ENCODE data around the gene MAT2A.
A peak's percentile ranks its signal among the peaks of the same experiment; 100 is the strongest.
"Not testable (repeated sequence)": the region's sequence is repeated elsewhere in the genome, so short reads cannot be mapped to it uniquely, and the experiment has no call there.

The MAT2A gene

DNA sequence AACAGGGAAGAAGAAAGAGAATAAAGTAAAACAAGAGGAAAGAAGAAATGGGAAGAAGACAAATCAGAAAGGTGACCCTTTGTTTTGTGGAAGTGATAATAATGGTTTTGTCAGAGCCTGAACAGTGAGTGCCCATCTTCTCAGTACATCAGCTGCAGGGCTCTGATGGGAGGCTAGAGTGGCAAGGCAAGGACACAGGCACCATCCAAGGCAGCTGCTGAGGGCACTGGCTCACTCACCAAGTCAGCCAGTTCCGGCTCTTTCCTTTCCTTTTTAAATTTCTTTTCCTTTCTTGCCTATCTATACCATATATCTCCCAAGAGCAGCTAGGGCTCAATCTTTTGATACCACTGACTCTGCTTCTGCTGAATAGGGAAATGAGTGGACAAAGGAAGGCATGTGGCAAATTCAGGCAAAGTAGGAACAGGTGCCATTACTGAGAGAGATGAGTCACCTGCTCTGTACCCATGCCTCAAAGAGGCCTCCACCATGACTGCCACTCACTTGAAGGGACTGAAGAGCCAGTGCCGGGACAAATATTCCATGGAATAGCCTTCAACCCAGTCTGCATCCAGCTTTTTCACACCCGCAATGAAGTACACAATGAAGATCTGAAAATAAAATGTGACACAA lies 16.1 kb downstream of the MAT2A start:
- H3K9ac ChIP-seq (ENCODE audit: low read length) = no peak overlapping the region
- no peaks in the 10 kb centered on the region for H3K4me1 ChIP-seq (ENCODE audit: control insufficient read depth, insufficient read depth, low read length)
- no peaks in the 10 kb centered on the region for H3K27me3 ChIP-seq (ENCODE audit: control insufficient read depth, insufficient read depth, low read length)
- H3K4me3 ChIP-seq (ENCODE audit: low read length) = no peak overlapping the region
- H3K36me3 ChIP-seq (ENCODE audit: control insufficient read depth, insufficient read depth, low read length) = peaks cover 24% of the 10 kb centered on the region
- H3K27ac ChIP-seq (ENCODE audit: low read depth, low read length) = no peak overlapping the region

GRCh38 chr2:85557130-85557529 lies 18.2 kb downstream of the MAT2A start:
- Histone ChIP-seq H3K9ac (ENCODE audit: low read length) (no peak overlapping the region), H3K27ac (ENCODE audit: low read depth, low read length) (no peak overlapping the region), H3K27me3 (ENCODE audit: control insufficient read depth, insufficient read depth, low read length) (no peaks in the 10 kb centered on the region), H3K4me1 (ENCODE audit: control insufficient read depth, insufficient read depth, low read length) (peaks cover 3% of the 10 kb centered on the region), H3K36me3 (ENCODE audit: control insufficient read depth, insufficient read depth, low read length) (peaks cover 24% of the 10 kb centered on the region), H3K4me3 (ENCODE audit: low read length) (no peak overlapping the region)

DNA sequence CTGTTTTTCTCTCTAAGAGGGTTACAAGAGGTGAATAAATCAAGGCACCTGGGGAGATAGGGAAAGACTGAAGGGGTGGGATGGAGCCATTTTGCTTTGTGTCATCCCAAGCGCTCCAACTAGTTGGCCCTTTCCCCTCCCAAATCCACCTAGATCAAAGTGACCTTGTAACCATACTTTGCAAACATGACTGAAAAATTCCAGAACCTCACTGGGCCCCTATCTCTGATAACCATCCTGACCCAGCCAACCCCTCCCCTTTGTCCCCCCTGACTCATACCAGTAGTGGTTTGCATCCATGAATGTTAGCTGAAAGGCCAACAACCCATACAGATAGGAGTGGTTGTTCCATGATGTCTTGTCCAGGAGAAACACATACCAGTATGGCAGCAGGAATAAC lies 19.2 kb downstream of the MAT2A start:
- Histone ChIP-seq H3K27me3 (ENCODE audit: control insufficient read depth, insufficient read depth, low read length) (no peaks in the 10 kb centered on the region), H3K9ac (ENCODE audit: low read length) (no peak overlapping the region), H3K4me1 (ENCODE audit: control insufficient read depth, insufficient read depth, low read length) (peaks cover 3% of the 10 kb centered on the region), H3K27ac (ENCODE audit: low read depth, low read length) (no peak overlapping the region), H3K36me3 (ENCODE audit: control insufficient read depth, insufficient read depth, low read length) (peaks cover 16% of the 10 kb centered on the region), H3K4me3 (ENCODE audit: low read length) (no peak overlapping the region)

GRCh38 chr2:85560403-85560726 lies 21.4 kb downstream of the MAT2A start:
- H3K36me3 ChIP-seq (ENCODE audit: control insufficient read depth, insufficient read depth, low read length); H3K9ac ChIP-seq (ENCODE audit: low read length); H3K27ac ChIP-seq (ENCODE audit: low read depth, low read length); H3K27me3 ChIP-seq (ENCODE audit: control insufficient read depth, insufficient read depth, low read length); H3K4me1 ChIP-seq (ENCODE audit: control insufficient read depth, insufficient read depth, low read length): not testable (repeated sequence)
- H3K4me3 ChIP-seq (ENCODE audit: low read length) = peak overlapping the region; percentile 89

- Histone ChIP-seq H3K27ac (ENCODE audit: low read depth, low read length) (peak overlapping the region; percentile 78), H3K9ac (ENCODE audit: low read length) (no peak overlapping the region), H3K36me3 (ENCODE audit: control insufficient read depth, insufficient read depth, low read length) (no peaks in the 10 kb centered on the region), H3K27me3 (ENCODE audit: control insufficient read depth, insufficient read depth, low read length) (no peaks in the 10 kb centered on the region), H3K4me1 (ENCODE audit: control insufficient read depth, insufficient read depth, low read length) (peaks cover 3% of the 10 kb centered on the region), H3K4me3 (ENCODE audit: low read length) (peak overlapping the region; percentile 89)
Measured at GRCh38 chr2:85560812-85561279, 21.9 kb downstream of the MAT2A start.

DNA sequence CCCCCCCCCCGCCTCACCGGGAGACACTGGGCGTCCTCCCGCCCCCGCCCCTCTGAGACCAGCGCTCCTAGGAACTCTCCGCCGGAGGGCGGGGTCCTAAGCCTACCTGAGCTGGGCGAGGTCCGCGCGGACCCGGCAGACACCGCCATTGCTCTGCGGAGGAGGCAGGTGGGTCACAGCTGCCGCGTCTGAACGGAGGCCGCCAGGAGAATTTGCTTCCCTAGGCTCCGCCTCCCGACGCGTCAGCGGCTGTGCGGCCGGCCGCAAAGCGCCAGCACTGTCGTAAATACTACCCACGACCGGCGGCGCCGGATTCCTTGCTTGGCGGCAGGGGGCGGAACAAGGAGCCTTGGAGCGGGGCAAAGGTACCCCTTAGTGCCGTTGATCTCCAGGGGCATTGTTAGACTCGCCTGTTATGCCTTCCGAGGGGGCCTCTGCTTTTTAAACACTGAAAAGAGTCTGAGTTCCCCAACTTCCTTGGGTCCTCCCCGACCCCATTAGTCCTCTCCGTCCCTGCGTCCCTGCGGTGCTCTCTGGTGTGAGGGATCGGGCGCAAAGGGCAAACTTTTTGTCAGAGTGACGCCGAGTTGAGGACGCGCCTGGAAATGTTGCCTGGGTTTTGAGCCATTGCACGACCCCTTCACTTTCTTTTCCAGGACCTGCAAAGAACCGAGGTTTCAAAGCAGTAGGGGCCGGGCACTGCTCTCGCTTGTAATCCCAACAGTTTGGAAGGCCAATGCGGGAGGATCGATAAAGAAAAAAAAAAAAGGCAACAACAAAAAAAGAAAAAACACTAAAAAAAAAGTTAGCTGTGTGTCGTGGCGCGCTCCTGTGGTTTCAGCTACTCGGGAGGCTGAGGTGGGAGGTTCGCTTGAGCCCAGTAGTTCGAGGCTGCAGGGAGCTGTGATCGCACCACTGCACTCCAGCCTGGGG lies 22.6 kb downstream of the MAT2A start, which contains the start of gene GGCX:
Gene GGCX, minus strand, starts transcription at position 214 of the 933 bp plus-strand sequence. Its CDS starts 65 bp downstream, at position 149.
- Histone ChIP-seq H3K27ac (ENCODE audit: low read depth, low read length) (peak within 1 kb of the TSS; percentile 78), H3K36me3 (ENCODE audit: control insufficient read depth, insufficient read depth, low read length) (no peaks in the 10 kb centered on the region), H3K9ac (ENCODE audit: low read length) (peak within 1 kb of the TSS; percentile 81), H3K4me1 (ENCODE audit: control insufficient read depth, insufficient read depth, low read length) (peaks cover 3% of the 10 kb centered on the region), H3K27me3 (ENCODE audit: control insufficient read depth, insufficient read depth, low read length) (no peaks in the 10 kb centered on the region), H3K4me3 (ENCODE audit: low read length) (peak within 1 kb of the TSS; percentile 89)

DNA sequence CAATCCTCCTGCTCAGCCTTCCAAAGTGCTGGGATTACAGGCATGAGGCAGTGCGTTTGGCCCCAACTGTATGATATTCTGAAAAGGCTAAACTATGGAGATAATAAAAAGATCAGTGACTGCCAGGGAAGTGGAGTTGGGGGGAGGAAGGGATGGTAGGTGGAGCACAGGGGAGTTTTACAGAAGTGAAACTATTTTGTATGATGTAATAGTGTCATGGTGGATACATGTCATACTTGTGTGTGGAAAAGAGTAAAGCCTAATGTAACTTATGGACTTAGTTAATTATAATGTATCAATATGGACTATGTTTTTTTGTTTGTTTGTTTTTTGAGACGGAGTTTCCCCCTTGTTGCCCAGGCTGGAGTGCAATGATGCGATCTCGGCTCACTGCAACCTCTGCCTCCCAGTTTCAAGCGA lies 25.2 kb downstream of the MAT2A start:
- H3K9ac ChIP-seq (ENCODE audit: low read length) = no peak overlapping the region
- H3K27ac ChIP-seq (ENCODE audit: low read depth, low read length) = no peak overlapping the region
- H3K27me3 ChIP-seq (ENCODE audit: control insufficient read depth, insufficient read depth, low read length) = no peaks in the 10 kb centered on the region
- no peak overlapping the region for H3K4me3 ChIP-seq (ENCODE audit: low read length)
- no peaks in the 10 kb centered on the region for H3K36me3 ChIP-seq (ENCODE audit: control insufficient read depth, insufficient read depth, low read length)
- H3K4me1 ChIP-seq (ENCODE audit: control insufficient read depth, insufficient read depth, low read length) = peaks cover 3% of the 10 kb centered on the region

DNA sequence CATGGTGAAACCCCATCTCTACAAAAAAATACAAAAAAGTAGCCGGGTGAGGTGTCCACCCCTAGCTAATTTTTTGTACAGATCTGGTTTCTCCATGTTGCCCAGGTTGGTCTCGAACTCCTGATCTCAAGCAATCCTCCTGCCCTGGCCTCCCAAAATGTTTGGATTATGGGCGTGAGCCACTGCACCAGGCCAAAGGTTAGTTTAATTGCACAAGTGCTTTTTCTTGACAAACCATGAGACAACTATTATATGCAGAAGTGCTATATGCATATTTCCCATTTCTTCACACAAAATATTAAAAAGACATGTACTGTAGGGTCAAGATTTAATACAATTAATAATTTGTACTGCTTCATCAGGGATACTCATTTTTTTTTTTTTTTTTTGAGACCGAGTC lies 27.3 kb downstream of the MAT2A start:
- Histone ChIP-seq H3K36me3 (ENCODE audit: control insufficient read depth, insufficient read depth, low read length) (no peaks in the 10 kb centered on the region), H3K4me1 (ENCODE audit: control insufficient read depth, insufficient read depth, low read length) (no peaks in the 10 kb centered on the region), H3K4me3 (ENCODE audit: low read length) (no peak overlapping the region), H3K27ac (ENCODE audit: low read depth, low read length) (no peak overlapping the region), H3K9ac (ENCODE audit: low read length) (no peak overlapping the region), H3K27me3 (ENCODE audit: control insufficient read depth, insufficient read depth, low read length) (no peaks in the 10 kb centered on the region)

DNA sequence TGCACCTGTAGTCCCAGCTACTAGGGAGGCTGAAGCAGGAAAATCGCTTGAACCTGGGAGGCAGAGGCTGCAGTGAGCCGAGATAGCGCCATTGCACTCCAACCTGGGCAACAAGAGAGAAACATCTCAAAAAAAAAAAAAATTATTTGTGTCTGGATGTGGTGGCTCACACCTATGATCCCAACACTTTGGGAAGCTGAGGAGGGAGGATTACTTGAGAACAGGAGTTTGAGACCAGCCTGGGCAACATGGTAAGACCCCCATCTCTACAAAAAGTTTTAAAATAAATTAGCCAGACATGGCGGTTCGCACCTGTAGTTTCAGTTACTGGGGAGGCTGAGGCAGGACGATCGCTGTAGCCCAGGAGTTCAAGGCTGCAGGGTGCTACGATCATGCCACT lies 36.8 kb downstream of the MAT2A start:
- Histone ChIP-seq H3K27me3 (ENCODE audit: control insufficient read depth, insufficient read depth, low read length) (no peaks in the 10 kb centered on the region), H3K36me3 (ENCODE audit: control insufficient read depth, insufficient read depth, low read length) (no peaks in the 10 kb centered on the region), H3K4me3 (ENCODE audit: low read length) (no peak overlapping the region), H3K4me1 (ENCODE audit: control insufficient read depth, insufficient read depth, low read length) (no peaks in the 10 kb centered on the region), H3K9ac (ENCODE audit: low read length) (no peak overlapping the region), H3K27ac (ENCODE audit: low read depth, low read length) (no peak overlapping the region)

GRCh38 chr2:85577063-85577385 lies 38.1 kb downstream of the MAT2A start:
- Histone ChIP-seq H3K27ac (ENCODE audit: low read depth, low read length) (no peak overlapping the region), H3K4me1 (ENCODE audit: control insufficient read depth, insufficient read depth, low read length) (no peaks in the 10 kb centered on the region), H3K36me3 (ENCODE audit: control insufficient read depth, insufficient read depth, low read length) (peaks cover 2% of the 10 kb centered on the region), H3K4me3 (ENCODE audit: low read length) (no peak overlapping the region), H3K9ac (ENCODE audit: low read length) (no peak overlapping the region), H3K27me3 (ENCODE audit: control insufficient read depth, insufficient read depth, low read length) (no peaks in the 10 kb centered on the region)

DNA sequence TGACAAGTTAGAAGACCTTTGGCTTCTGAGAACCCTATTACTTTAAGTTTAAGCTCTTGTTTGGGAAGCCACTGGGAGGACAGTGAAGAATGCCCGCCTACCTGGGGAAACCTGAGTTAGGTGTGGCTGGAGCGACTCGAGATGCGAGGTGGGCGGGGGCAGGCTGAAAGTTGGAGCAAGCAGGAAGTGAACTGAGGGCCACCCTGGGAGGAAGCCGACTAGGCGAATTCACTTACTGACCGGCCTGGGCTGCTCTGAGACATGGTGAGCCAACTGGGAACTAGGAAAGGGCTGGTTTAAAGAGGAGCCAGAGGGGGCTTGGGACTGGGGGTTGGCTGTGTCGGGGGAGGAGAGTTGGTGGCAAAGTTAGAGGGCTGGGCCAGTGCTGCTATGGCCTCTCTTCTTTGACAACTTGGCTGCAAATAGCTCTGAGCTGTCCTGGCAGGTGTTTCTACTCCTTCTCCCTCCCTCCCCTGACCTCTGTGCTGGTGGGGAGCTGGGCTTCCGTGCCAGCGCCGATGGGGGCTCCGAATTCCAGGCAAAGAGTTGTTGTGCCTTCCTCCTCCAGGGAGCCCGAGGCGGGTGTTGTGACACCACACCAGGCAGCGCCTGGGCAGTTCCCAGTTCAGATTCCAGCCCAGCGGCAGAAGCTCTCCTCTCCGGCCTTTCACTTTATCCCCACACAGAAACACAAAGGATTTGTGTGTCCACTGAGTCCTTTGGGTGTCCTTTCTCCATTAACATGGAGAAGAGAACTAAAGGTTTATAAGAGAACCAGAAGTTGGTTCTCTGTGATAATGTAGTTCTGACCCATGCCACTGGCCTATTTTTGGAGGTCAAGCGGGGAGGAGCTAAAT lies 38.6 kb downstream of the MAT2A start, which contains the start of gene VAMP8:
Gene VAMP8, plus strand, starts transcription at position 201 of the 857 bp plus-strand sequence. Its CDS starts 61 bp downstream, at position 262.
- Histone ChIP-seq H3K27ac (ENCODE audit: low read depth, low read length) (peak within 1 kb of the TSS; percentile 27), H3K9ac (ENCODE audit: low read length) (peak within 1 kb of the TSS; percentile 74), H3K4me1 (ENCODE audit: control insufficient read depth, insufficient read depth, low read length) (no peaks in the 10 kb centered on the region), H3K36me3 (ENCODE audit: control insufficient read depth, insufficient read depth, low read length) (peaks cover 2% of the 10 kb centered on the region), H3K27me3 (ENCODE audit: control insufficient read depth, insufficient read depth, low read length) (no peaks in the 10 kb centered on the region), H3K4me3 (ENCODE audit: low read length) (peak within 1 kb of the TSS; percentile 66)
